Keratinocyte (primary cell): Measurements from ENCODE around the gene IL17A. TPM values are rescaled to one million over a fixed set of nuclear protein-coding genes. Genes with fewer than 3 reads are reported as not detected.

ENCODE experiments used
- DNase-seq: peaks from one replicate; pipeline ENCODE4 v3.0.0-alpha.2; 2011; ENCODE audit warnings: low read depth, missing footprints, low spot score
- FAIRE-seq: peaks from 2 replicates; lab custom pipeline; 2011; peaks lifted over from hg19 to GRCh38; lab: Jason Lieb, UNC
- H2AFZ ChIP-seq: 2 replicates; pipeline ENCODE4 v1.6.0; 2012; ENCODE audit warnings: low read length, control low read depth, inconsistent platforms; ENCODE audit not compliant: control insufficient read depth
- H3K27ac ChIP-seq: 2 replicates; pipeline ENCODE4 v1.5.1; 2011; ENCODE audit warnings: low read length; ENCODE audit not compliant: control insufficient read depth, insufficient read depth
- H3K27me3 ChIP-seq: 3 replicates; pipeline ENCODE4 v1.6.0; 2011; ENCODE audit warnings: low read length; ENCODE audit not compliant: control insufficient read depth, insufficient read depth; ENCODE audit errors: extremely low read depth
- H3K36me3 ChIP-seq, 2 experiments: 2 replicates in 1 of 2; 3 replicates in 1 of 2; pipeline ENCODE4 v1.5.1; 2011; ENCODE audit warnings: low read length in 2 of 2, mild to moderate bottlenecking in 1 of 2; ENCODE audit not compliant: control insufficient read depth in 2 of 2, insufficient read depth in 2 of 2; ENCODE audit errors: extremely low read depth in 1 of 2
- H3K4me1 ChIP-seq: 3 replicates; pipeline ENCODE4 v1.5.1; 2011; ENCODE audit warnings: low read length; ENCODE audit not compliant: control insufficient read depth, insufficient read depth; ENCODE audit errors: extremely low read depth
- H3K4me2 ChIP-seq: 3 replicates; pipeline ENCODE4 v1.6.0; 2011; ENCODE audit warnings: low read depth, low read length; ENCODE audit not compliant: control insufficient read depth, insufficient read depth; ENCODE audit errors: extremely low read depth
- H3K4me3 ChIP-seq, 3 experiments: fragments of 200-600 bp in 1 of 3; sonication (generic) in 1 of 3; 2 replicates in 2 of 3; 3 replicates in 1 of 3; pipeline ENCODE4 v1.5.1; 2011 to 2016; ENCODE audit warnings: low read length in 3 of 3, mild to moderate bottlenecking in 3 of 3, control low read depth in 2 of 3, inconsistent platforms in 1 of 3, low read depth in 1 of 3, mixed read lengths in 1 of 3, mixed run types in 1 of 3, moderate library complexity in 1 of 3; ENCODE audit not compliant: control insufficient read depth in 2 of 3, insufficient read depth in 2 of 3; ENCODE audit errors: extremely low read depth in 1 of 3
- H3K79me2 ChIP-seq: 2 replicates; pipeline ENCODE4 v1.6.0; 2012; ENCODE audit warnings: low read length; ENCODE audit not compliant: control insufficient read depth, insufficient read depth
- H3K9ac ChIP-seq: 3 replicates; pipeline ENCODE4 v1.6.0; 2011; ENCODE audit warnings: low read length; ENCODE audit not compliant: control insufficient read depth, insufficient read depth; ENCODE audit errors: extremely low read depth
- H3K9me1 ChIP-seq: 3 replicates; pipeline ENCODE4 v1.6.0; 2011; ENCODE audit warnings: low read length; ENCODE audit not compliant: control insufficient read depth, insufficient read depth; ENCODE audit errors: extremely low read depth
- H3K9me3 ChIP-seq: 2 replicates; pipeline ENCODE4 v1.5.1; 2012; ENCODE audit warnings: low read depth, low read length; ENCODE audit not compliant: control insufficient read depth
- H4K20me1 ChIP-seq: 3 replicates; pipeline ENCODE4 v1.6.0; 2011; ENCODE audit warnings: low read length; ENCODE audit not compliant: control insufficient read depth, insufficient read depth; ENCODE audit errors: extremely low read depth
- EZH2 ChIP-seq: IDR thresholded peaks from one replicate; pipeline ENCODE4 v1.6.1; 2012; ENCODE audit warnings: inconsistent platforms, mild to moderate bottlenecking, low read length, moderate library complexity
- dilution Hi-C: fragments of 300-500 bp; cut with MboI; formaldehyde crosslinking; loops from one replicate; pipeline ENCODE4 v1.7.0; 2020; ENCODE audit warnings: low sequenced_read_pairs; ENCODE audit not compliant: extremely low pct_ligation_motif_present
- polyA plus RNA-seq, 5 experiments: library from polyadenylated mRNA; depleted of rRNA in 3 of 5; stranded (reverse) in 3 of 5; stranded (forward) in 1 of 5; unstranded in 1 of 5; fragments of >200 nt; gene quantifications; 1 replicate in 1 of 5; 2 replicates in 3 of 5; 3 replicates in 1 of 5; pipeline versions ENCODE4 v1.2.1 to v1.2.3, GENCODE V29; 2011 to 2012; ENCODE audit warnings: missing spikeins in 2 of 5, low read depth in 1 of 5, low replicate concordance in 1 of 5
- TF ChIP-seq, protein P1 (sequence below), 3 experiments: IDR thresholded peaks in 1 of 3; conservative IDR thresholded peaks in 1 of 3; optimal IDR thresholded peaks in 1 of 3; 2 replicates in 2 of 3; 3 replicates in 1 of 3; pipeline versions ENCODE3 to v1.5.1; 2011; ENCODE audit warnings: low read length in 3 of 3, mild to moderate bottlenecking in 3 of 3, moderate library complexity in 2 of 3, control low read depth in 1 of 3, inconsistent platforms in 1 of 3; ENCODE audit not compliant: insufficient read depth in 2 of 3; ENCODE audit errors: extremely low read depth in 1 of 3

The IL17A gene
- polyA plus RNA-seq, 1 donor (not counting 4 experiments of a cell fraction or from before 2014, with no cell fraction given): not detected

DNA sequence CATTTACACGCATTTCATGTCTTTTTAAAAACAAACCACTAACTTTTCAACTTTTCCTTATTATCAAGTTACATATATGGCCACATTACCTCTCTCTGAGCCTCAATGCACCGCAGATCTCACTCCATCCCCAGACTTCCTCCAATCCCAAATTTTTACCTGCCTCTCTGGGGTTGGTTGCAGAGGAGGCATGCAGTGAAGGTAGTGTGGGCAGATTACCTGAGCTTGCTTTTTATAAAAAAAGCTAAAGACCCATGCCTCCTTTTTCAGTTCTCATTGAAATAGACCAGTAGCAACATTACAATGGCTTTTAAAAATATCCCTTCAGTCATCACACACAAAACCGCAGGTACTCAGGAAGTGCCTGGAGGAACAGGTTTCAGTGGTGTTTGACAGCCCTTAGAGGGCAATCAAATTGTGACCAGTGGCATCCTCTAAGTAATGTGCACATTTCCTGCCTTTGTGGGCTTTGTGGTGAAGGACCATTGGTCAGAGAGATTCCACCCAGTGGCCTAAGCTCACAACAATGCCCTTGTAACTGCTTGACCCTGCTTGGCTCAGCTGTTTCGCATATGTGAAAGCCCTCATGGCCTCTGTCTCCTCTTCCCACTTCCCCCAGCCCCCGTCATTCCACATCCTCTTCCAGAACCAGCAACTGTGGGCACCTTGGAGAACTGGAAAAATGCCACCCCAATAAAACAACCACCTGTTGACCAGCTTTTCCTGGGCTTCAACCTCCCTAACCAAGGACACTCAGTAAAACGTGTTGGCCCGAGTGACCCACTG lies 30.2 kb upstream of the IL17A start:
- no peaks in the 10 kb centered on the region for H4K20me1 ChIP-seq
- dilution Hi-C loops: no loop called here
- no peak overlapping the region for H3K4me3 ChIP-seq
- DNase-seq (no peak), FAIRE-seq (peak; percentile 13)
- H3K9me1 ChIP-seq: no peaks in the 10 kb centered on the region
- peaks cover 25% of the 10 kb centered on the region for H3K4me1 ChIP-seq
- H3K36me3 ChIP-seq: no peaks in the 10 kb centered on the region
- H3K79me2 ChIP-seq: no peaks in the 10 kb centered on the region
- no peak overlapping the region for H3K27ac ChIP-seq
- no peak overlapping the region for H2AFZ ChIP-seq
- H3K9ac ChIP-seq: no peak overlapping the region
- H3K4me2 ChIP-seq: no peak overlapping the region
- no peak for TF ChIP-seq EZH2
- TF ChIP-seq, protein P1, sequence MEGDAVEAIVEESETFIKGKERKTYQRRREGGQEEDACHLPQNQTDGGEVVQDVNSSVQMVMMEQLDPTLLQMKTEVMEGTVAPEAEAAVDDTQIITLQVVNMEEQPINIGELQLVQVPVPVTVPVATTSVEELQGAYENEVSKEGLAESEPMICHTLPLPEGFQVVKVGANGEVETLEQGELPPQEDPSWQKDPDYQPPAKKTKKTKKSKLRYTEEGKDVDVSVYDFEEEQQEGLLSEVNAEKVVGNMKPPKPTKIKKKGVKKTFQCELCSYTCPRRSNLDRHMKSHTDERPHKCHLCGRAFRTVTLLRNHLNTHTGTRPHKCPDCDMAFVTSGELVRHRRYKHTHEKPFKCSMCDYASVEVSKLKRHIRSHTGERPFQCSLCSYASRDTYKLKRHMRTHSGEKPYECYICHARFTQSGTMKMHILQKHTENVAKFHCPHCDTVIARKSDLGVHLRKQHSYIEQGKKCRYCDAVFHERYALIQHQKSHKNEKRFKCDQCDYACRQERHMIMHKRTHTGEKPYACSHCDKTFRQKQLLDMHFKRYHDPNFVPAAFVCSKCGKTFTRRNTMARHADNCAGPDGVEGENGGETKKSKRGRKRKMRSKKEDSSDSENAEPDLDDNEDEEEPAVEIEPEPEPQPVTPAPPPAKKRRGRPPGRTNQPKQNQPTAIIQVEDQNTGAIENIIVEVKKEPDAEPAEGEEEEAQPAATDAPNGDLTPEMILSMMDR (optimal IDR thresholded peaks at IDR 0.05 in 1 of 3, IDR thresholded peaks at IDR 0.05 in 1 of 3, conservative IDR thresholded peaks at IDR 0.05 in 1 of 3; ENCODE audit: extremely low read depth in 1 of 3, insufficient read depth in 2 of 3, low read length in 3 of 3): no peak
- no peaks in the 10 kb centered on the region for H3K9me3 ChIP-seq
- no peaks in the 10 kb centered on the region for H3K27me3 ChIP-seq

DNA sequence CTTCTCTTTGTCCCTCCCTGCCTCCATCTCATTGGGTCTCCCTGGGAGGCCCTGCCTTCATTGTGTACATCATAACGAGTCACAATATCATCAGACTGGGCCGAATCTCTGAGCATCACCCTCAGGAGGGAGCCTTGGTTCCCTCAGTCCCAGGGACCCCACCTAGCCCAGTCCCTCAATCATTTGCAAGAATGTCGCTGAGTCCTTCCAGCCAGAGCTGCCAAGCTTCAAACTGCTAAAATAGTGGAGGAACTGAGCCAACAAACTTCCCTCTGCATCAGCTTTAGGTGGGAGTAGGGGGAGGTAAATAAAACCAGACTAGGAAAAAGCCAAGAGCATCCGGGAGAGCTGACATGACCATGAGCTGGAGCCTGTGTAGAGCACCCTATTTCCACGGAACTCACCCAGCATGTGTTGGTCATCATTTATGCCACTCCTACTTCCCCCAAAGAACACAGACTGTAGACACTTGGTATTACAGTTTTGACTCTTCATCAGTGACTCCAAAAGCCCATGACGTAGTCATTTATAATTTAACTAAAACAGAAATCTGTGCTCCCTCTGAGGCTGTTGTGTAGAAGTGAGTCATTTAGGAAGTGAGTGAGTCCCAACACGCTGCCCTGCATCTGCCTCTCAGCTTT lies 28.8 kb upstream of the IL17A start:
- Histone ChIP-seq H3K79me2 (no peaks in the 10 kb centered on the region), H2AFZ (no peak overlapping the region), H3K4me1 (peaks cover 25% of the 10 kb centered on the region), H3K27ac (no peak overlapping the region), H3K36me3 (no peaks in the 10 kb centered on the region), H3K9me1 (no peaks in the 10 kb centered on the region), H4K20me1 (no peaks in the 10 kb centered on the region), H3K27me3 (no peaks in the 10 kb centered on the region), H3K4me3 (no peak overlapping the region), H3K4me2 (no peak overlapping the region), H3K9ac (no peak overlapping the region), H3K9me3 (no peaks in the 10 kb centered on the region)
- DNase-seq (peak; percentile 36), FAIRE-seq (peak; percentile 68)
- dilution Hi-C loops: no loop called here
- TF ChIP-seq, protein P1 (optimal IDR thresholded peaks at IDR 0.05 in 1 of 3, IDR thresholded peaks at IDR 0.05 in 1 of 3, conservative IDR thresholded peaks at IDR 0.05 in 1 of 3; ENCODE audit: extremely low read depth in 1 of 3, insufficient read depth in 2 of 3, low read length in 3 of 3): no peak
- TF ChIP-seq EZH2: no peak
